ENCODE data around the gene CHD5.

GRCh38 chr1:6077919-6078318 is 102.2 kb downstream of the CHD5 start:
- TF ChIP-seq CTCF (IDR thresholded peaks at IDR 0.05), result no peak
- no peak for TF ChIP-seq POLR2A (IDR thresholded peaks at IDR 0.05)

All from tibial nerve (tissue), 3 donors.